Measurements from ENCODE around the gene CTSE.

DNA sequence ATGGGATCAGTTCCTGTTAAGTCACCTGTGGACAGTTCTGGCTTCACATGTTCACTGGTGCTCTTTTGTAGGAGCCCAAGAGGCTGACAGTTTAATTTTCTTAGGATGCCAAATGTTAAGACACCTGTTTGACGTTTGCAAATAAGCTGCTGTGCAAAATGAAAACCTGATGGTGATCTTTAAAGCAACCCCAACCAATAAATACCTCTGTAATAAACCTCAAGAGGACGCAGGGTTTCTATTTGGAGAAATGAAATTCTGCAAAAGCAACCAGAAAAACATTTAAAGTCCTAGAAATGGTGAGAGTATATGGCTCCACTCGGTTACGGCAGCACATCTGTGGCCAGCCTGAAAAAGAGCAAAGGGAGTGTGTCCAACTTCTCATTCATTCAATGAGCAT lies 23.6 kb upstream of the CTSE start:
- TF ChIP-seq EP300 (IDR thresholded peaks at IDR 0.05) (no peak), POLR2A (IDR thresholded peaks at IDR 0.05) (no peak)
- TF ChIP-seq, protein P1, sequence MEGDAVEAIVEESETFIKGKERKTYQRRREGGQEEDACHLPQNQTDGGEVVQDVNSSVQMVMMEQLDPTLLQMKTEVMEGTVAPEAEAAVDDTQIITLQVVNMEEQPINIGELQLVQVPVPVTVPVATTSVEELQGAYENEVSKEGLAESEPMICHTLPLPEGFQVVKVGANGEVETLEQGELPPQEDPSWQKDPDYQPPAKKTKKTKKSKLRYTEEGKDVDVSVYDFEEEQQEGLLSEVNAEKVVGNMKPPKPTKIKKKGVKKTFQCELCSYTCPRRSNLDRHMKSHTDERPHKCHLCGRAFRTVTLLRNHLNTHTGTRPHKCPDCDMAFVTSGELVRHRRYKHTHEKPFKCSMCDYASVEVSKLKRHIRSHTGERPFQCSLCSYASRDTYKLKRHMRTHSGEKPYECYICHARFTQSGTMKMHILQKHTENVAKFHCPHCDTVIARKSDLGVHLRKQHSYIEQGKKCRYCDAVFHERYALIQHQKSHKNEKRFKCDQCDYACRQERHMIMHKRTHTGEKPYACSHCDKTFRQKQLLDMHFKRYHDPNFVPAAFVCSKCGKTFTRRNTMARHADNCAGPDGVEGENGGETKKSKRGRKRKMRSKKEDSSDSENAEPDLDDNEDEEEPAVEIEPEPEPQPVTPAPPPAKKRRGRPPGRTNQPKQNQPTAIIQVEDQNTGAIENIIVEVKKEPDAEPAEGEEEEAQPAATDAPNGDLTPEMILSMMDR (IDR thresholded peaks at IDR 0.05), result no peak

All from stomach (tissue), 4 donors.